HEK293T (cell line): ENCODE data around the gene SMNDC1.

Experiments
- BHLHE40 ChIP-seq: fragments of 450-650 bp; IDR thresholded peaks from 2 replicates; pipeline ENCODE4 v1.6.1; 2016; ENCODE audit warnings: mild to moderate bottlenecking, moderate library complexity, borderline replicate concordance
- CTBP1 ChIP-seq: fragments of 450-650 bp; IDR thresholded peaks from 2 replicates; pipeline ENCODE4 v1.6.1; 2016; ENCODE audit warnings: borderline replicate concordance
- ELF4 ChIP-seq: fragments of 450-650 bp; IDR thresholded peaks from 2 replicates; pipeline ENCODE4 v1.6.1; 2017; ENCODE audit warnings: antibody characterized with exemption
- FOXA1 ChIP-seq: fragments of 450-650 bp; IDR thresholded peaks from 2 replicates; pipeline ENCODE4 v1.6.1; 2016; ENCODE audit warnings: mild to moderate bottlenecking
- FOXK2 ChIP-seq: fragments of 450-650 bp; IDR thresholded peaks from 2 replicates; pipeline ENCODE4 v1.6.1; 2016; ENCODE audit warnings: mild to moderate bottlenecking
- FOXM1 ChIP-seq: fragments of 450-650 bp; IDR thresholded peaks from 2 replicates; pipeline ENCODE4 v1.6.1; 2017; ENCODE audit warnings: mild to moderate bottlenecking, borderline replicate concordance
- HDGF ChIP-seq: fragments of 450-650 bp; IDR thresholded peaks from 2 replicates; pipeline ENCODE4 v1.6.1; 2017; ENCODE audit warnings: antibody characterized with exemption, borderline replicate concordance
- L3MBTL2 ChIP-seq: fragments of 450-650 bp; conservative IDR thresholded peaks from 2 replicates; pipeline ENCODE4 v1.6.1; 2016; ENCODE audit warnings: mild to moderate bottlenecking
- LEF1 ChIP-seq: fragments of 450-650 bp; IDR thresholded peaks from 2 replicates; pipeline ENCODE4 v1.6.1; 2017; ENCODE audit warnings: mild to moderate bottlenecking, borderline replicate concordance
- SP1 ChIP-seq: fragments of 450-650 bp; IDR thresholded peaks from 2 replicates; pipeline ENCODE4 v1.6.1; 2017
- SUZ12 ChIP-seq: fragments of 450-650 bp; IDR thresholded peaks from 2 replicates; pipeline ENCODE4 v1.6.1; 2016; ENCODE audit warnings: mild to moderate bottlenecking
- TF ChIP-seq, protein P1 (sequence below): fragments of 450-650 bp; IDR thresholded peaks from 2 replicates; pipeline ENCODE4 v1.6.1; 2016

DNA sequence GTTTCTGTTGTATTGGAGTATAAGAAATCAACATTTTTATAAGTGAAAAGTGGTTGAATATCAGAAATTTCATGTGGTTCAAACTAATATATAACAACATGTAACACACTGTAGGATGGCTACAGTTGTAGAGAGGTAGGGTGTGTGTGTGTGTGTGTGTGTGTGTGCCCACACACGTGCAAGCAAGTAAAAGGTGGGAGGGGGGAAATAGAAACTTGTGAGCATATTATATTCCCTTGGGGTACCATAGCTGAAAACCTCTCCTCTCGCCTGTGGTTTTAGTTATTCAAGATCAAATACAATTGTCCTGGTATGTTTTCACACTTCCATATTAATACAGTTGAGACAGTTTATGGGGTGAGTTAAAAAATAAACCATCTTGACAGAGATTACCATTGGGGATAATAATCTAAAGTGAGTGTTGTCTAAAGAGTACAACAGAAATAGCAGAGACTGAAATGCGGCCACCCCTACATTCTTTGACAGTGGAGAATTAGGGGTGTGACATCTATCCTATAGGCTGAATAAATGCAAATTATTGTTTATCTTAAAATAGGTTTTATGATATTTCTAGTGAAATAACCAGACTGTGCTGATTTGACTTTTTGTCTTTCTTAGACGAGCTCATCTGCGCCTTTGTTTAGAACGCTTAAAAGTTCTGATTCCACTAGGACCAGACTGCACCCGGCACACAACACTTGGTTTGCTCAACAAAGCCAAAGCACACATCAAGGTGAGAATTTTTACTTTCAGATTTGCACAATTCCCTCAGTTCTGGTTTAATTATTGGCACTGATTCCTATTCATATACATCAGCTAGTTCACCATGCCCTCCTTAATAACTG, 25.9 kb downstream of the SMNDC1 start:
- TF ChIP-seq SUZ12 (no peak), ELF4 (no peak), SP1 (no peak), FOXM1 (no peak), CTBP1 (no peak), HDGF (no peak), FOXA1 (no peak), FOXK2 (no peak), BHLHE40 (no peak), L3MBTL2 (no peak), LEF1 (no peak)
- TF ChIP-seq, protein P1, sequence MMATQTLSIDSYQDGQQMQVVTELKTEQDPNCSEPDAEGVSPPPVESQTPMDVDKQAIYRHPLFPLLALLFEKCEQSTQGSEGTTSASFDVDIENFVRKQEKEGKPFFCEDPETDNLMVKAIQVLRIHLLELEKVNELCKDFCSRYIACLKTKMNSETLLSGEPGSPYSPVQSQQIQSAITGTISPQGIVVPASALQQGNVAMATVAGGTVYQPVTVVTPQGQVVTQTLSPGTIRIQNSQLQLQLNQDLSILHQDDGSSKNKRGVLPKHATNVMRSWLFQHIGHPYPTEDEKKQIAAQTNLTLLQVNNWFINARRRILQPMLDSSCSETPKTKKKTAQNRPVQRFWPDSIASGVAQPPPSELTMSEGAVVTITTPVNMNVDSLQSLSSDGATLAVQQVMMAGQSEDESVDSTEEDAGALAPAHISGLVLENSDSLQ: no peak
